HG03432 (cell line): ENCODE data around the gene USP24.
"Not testable (repeated sequence)": the region's sequence is repeated elsewhere in the genome, so short reads cannot be mapped to it uniquely, and the experiment has no call there.

Experiments used
- ATAC-seq: cut with Tn5 transposase; IDR thresholded peaks from one replicate; pipeline ENCODE4 v1.9.1; 2021; ENCODE audit warnings: mild to moderate bottlenecking, moderate library complexity; ENCODE audit not compliant: unreplicated experiment

Gene USP24

GRCh38 chr1:55230659-55231058 is 15.5 kb upstream of the USP24 start:
- ATAC-seq, result no peak

- not testable (repeated sequence) for ATAC-seq
These were observed 14.6 kb upstream of the USP24 start for GRCh38 chr1:55229726-55230125.

- ATAC-seq, result no peak
These were observed 10.1 kb upstream of the USP24 start for GRCh38 chr1:55225228-55225627.

- ATAC-seq, result no peak
These were observed 9.6 kb upstream of the USP24 start for GRCh38 chr1:55224729-55225128.

- no peak for ATAC-seq
These were observed 7.0 kb upstream of the USP24 start for GRCh38 chr1:55222152-55222551.

- ATAC-seq, result no peak
These were observed 2.2 kb upstream of the USP24 start for GRCh38 chr1:55217226-55217986.

- ATAC-seq, result no peak
These were observed 932 bp upstream of the USP24 start for GRCh38 chr1:55216096-55216495.

GRCh38 chr1:55214934-55215193 is 300 bp downstream of the USP24 start:
- ATAC-seq, result peak; percentile 23

- peak; percentile 26 for ATAC-seq
These were observed 791 bp downstream of the USP24 start for GRCh38 chr1:55214212-55214933.

GRCh38 chr1:55213885-55214211 is 1.3 kb downstream of the USP24 start:
- ATAC-seq, result no peak

GRCh38 chr1:55213151-55213884 is 1.8 kb downstream of the USP24 start:
- no peak for ATAC-seq

GRCh38 chr1:55212349-55213150 is 2.6 kb downstream of the USP24 start:
- no peak for ATAC-seq

GRCh38 chr1:55211863-55212262 is 3.3 kb downstream of the USP24 start:
- ATAC-seq, result peak; percentile 25

- no peak for ATAC-seq
These were observed 4.0 kb downstream of the USP24 start for GRCh38 chr1:55210990-55211801.

GRCh38 chr1:55209247-55209646 is 5.9 kb downstream of the USP24 start:
- no peak for ATAC-seq

- no peak for ATAC-seq
These were observed 9.0 kb downstream of the USP24 start for GRCh38 chr1:55206210-55206609.

GRCh38 chr1:55204997-55205396 is 10.2 kb downstream of the USP24 start:
- peak; percentile 88 for ATAC-seq

GRCh38 chr1:55203064-55203463 is 12.1 kb downstream of the USP24 start:
- ATAC-seq, result no peak

GRCh38 chr1:55200667-55201066 is 14.5 kb downstream of the USP24 start:
- ATAC-seq, result no peak

GRCh38 chr1:55199735-55200134 is 15.4 kb downstream of the USP24 start:
- ATAC-seq, result not testable (repeated sequence)
